ENCODE results near the gene NUDT8.
"Not testable (repeated sequence)": the region's sequence is repeated elsewhere in the genome, so short reads cannot be mapped to it uniquely, and the experiment has no call there.

The NUDT8 gene, protein sequence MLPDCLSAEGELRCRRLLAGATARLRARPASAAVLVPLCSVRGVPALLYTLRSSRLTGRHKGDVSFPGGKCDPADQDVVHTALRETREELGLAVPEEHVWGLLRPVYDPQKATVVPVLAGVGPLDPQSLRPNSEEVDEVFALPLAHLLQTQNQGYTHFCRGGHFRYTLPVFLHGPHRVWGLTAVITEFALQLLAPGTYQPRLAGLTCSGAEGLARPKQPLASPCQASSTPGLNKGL

DNA sequence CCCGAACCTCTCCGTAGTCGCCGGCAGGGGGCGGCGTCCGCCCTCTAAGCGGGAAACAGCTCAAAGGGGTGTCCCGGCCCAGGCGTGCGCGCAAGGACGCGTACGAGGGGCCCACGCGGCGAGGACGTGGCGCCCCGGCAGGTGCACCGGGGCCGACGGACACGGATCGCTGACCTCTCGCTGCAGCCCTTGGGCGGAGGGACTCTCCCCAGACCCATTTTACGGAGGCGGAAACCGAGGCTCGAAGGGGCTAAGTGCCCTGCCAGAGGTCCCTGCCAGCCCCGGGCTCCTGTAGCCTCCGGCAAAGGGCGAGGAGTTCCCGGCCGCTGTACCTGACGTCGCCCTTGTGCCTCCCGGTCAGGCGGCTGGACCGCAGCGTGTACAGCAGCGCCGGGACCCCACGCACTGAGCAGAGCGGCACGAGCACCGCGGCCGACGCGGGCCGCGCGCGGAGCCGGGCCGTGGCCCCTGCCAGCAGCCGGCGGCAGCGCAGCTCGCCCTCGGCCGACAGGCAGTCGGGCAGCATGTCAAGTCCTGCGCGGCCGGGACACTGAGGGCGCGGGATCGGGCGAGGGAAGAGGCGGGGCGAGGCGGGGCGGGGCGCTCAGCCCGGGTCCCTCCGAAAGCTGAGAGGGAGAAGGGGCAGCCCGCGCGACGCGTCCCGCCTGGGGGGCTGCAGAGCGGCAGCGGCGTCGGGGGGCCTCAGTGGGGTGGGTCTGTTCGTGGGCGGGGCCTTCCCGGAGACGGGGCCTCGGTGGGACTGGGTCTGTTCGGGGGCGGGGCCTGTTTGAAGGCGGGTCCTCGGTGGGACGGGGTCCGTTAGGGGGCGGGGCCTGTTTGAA lies at the start of gene NUDT8:
NUDT8 (minus strand) TSS at position 552 of the 842 bp plus-strand sequence; CDS start at position 526, 26 bp downstream.
- peak; percentile 54 for DNase-seq

DNA sequence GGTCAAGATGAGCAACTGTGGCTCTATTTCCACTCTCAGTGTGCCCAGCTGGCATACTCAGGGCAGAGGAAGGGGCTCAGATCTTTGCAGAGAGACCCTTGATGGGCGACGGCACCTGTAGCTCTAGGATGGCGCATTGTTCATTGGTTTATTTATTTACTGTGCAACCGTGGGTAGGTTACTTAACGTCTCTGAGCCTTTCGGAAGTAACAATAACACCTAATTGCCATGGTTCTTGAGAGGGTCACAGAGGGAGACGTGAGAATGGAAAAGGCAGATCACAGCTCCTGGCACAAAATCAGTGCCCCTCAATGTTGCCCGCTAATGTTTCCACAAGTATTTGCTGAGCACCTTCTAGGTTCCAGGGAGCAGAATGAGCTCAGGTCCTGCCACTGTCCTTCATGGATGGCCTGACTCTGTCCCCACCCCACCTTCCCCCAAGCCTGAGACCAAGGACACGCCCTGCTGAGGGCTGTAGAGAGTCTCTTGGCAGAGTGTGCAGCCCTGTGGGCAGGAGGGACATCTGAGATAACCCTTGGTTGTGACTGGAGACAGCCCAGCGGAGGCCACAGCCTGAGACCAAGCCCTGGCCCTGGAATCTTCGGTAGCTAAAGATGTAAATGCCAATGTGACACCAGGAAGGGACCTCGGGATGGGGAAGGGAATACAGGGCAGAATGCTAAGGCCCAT lies 45.5 kb upstream of the NUDT8 start:
- DNase-seq, result no peak

DNA sequence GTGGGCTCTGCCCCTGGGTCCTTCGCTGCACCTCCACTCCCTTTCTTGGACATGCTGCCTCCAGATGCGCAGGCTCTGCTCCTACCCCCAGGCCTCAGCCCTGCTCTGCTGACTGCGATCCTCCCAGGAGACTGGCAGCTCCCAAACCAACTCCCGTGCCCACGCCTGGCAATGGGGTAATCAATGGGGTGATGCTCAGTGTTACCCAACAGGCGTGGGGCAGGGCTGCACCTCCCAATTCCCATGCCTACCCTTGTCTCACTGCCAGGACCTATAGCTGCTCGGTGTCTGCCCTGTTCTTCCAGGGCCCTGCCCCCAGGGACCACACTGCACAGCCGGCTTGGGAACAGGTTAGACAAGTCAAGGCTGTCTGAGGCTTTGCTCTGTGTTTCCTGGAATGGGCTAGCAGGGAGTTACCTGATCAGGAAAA lies 44.7 kb upstream of the NUDT8 start, which contains the start of gene ALDH3B2:
ALDH3B2 (minus strand) TSS at position 182 of the 430 bp plus-strand sequence. CDS start 7,688 bp downstream, outside the sequence.
- DNase-seq, result no peak

DNA sequence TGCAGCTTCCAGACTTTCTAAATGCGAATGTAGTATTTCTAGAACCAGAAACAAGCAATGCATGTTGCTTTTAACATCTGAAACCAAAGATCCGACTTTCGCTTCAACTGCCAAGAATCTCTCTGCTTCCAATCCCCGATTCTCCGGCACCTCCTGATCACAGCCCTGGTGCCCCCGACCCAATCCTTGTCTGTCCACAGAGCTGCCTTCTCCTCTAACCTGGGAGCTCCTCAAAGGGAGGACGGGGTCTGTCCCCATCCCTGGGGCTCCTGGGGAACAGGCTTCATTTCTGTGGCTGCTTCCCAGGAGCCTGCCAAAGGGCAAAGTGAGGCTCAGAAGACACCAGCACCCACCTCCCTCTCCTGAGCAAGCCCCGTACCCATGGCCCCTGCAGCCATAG lies 44.2 kb upstream of the NUDT8 start:
- DNase-seq, result no peak

DNA sequence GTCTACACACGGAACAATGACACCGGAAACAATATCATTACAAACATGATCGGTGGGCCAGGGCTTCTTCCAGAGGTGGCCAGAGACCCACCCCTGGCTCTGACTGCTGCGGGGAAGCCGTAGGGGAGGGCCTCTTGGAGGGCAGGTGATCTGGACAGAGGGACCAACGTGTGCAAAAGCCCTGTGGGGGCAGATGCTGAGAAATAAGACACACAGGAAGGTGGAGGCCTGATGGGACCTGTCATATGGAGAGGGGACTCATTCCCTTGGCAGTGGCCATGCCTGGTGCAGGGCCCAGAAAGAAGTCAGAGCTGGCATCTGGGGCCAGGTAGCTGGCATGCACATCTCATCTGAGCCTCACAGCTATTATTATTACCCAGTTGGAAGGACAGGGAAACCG lies 43.6 kb upstream of the NUDT8 start:
- no peak for DNase-seq

DNA sequence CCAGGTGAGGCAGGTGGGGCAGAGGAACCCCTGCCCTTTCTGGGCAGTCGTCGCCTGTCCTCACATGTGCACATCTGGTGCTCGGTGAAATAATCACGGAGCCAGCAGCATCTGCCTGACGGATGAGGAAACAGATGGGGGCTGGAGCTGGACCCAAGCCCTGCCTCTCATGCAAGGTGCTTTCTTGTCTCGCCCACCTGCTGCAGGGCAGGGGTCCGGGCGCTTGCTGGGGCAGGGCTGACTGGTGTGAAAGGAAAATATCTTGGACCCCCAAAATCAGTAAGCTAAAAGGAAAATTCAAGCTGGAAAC lies 41.4 kb upstream of the NUDT8 start:
- no peak for DNase-seq

DNA sequence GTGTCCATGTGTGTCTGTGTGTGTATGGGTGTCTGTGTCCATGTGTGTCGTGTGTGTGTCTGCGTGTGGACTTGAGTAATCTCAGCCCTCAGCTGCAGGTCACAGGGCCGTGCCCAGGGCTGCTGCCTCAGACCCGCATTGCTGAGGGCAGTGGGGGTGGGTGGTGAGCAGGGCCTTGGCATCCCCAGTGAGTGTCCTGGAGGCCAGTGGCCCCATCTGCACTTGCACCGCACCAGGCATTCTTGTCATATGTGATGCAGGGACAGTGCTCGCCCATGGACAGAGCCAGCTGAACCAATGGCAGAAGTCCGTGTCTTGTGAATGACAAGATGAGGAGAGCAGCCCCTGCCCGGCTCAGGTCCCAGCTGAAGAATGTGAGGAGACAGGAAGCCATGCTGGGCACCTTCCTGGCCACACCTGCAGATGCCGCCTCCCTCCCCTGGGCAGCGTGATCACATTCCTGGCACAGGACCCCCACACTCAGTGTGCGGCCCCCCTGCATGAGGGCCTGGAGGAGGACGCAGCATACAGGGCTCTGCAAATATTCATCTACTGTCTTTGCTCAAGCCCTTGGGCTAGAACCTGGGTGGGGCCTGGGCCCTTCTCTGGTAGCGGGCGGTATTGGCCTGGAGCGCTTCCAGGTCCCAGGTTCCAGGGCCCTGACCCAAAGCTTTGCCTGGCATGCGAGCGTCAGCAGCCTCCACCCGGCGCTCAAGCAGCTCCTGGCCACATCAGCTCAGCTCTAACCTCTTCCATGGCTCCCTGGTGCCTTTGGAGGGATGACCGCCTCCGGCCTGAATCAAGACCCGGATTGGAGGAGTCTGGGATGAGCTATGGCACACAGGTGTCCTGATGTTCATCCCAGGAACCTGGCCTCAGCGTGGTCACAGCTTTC lies 40.8 kb upstream of the NUDT8 start:
- no peak for DNase-seq

DNA sequence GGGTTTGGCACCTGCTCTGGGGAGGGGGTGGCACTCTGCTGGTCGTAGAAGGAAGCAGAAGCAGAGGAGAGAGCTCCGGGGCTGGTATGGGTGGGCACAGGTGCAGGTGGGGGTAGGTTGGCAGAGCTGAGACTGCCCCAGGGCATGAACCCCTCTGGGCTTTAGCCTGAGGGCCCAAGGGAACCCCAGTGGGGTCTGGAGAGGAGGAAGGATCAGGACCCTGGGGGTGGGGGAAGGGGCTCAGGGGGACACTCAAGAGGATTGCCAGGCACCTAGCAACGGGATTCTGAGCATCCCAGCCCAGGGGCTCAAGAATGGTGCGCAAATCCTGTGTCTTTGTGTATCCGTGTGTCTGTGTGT lies 38.4 kb upstream of the NUDT8 start:
- no peak for DNase-seq

DNA sequence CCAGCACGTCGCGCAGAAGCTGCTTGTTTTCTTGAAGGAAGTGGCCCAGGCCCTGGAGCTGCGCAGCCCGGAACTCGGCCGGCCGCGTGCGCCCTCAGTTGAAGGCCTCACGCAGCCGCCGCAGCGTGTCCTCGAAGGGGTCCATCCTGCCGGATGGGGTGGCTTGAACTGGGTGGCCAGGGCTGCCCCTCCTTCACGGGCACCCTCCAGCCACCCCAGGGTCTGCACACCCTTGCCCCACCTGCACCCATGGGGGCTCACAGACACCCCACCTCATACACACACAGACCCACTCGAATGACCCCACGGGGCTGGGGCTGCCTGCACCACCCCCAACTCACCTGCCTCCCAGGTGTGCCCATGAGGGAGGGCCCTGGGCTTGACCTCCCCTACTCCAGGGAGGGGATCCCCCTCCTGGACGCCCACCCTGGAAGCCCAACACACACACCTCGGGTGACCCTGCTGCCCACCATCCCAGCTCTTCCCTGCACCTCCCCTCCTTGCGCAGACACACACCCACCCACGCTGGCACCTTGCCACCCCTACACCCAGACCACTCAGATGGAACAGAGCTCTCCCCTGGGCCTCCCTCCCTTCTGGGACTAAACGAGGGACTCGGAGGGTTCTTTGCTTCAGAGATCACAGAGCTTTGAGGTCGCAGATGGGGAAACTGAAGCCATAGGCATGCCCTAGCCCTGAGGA lies 37.9 kb upstream of the NUDT8 start:
- DNase-seq, result no peak

DNA sequence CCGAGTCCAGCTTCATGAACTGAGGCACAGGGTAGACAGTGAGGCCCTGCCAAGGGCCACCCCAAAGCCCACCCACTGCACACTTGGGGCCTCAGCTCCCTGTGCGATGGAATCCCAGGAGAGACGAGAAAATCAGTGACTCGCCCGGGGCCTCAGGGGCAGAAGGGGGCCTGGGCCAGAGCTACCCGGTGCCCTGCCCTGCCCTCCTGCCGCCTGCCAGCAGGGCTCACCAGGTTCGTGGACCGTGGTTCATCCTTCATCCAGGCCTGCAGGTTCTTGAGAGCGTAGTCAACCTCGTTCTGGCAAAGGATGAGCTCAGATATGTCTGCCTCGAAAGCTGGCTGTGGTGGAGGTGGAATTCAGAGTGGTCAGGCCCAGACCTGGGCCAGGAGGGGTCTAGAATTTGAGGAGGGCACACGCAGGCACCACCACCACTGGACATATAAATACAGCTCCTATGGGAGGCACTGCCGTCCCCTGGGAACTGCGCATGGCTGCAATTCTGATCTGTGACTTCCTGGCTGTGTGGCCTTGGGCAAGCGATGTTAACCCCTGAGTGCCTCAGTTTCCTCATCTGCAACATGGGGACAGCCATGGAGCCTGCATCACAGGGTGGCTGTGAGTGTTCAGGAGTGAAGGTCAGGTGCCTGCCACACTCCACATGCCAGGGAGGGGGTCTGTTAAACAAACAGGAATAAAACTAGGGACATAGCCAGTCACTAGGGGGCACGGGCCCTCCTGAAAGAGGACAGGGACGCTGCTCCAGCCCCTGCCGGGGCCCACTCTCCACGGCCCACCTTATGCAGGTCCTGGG lies 37.1 kb upstream of the NUDT8 start:
- no peak for DNase-seq

DNA sequence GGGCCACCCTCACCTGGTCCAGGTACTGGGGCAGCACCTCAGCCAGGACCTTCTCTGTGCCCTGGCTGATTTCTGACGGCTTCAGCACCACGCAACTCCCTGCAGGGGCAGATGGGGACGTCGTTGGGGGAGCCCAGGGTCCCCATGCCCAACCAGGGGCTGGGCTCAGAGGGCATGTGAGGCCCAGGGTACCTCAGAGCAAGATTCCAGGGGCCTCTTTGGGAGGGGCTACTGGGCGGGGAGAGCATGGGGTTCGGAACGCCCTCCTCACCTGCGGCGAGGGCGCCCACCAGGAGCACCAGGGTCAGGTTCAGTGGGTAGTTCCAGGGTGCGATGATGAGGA lies 36.5 kb upstream of the NUDT8 start:
- no peak for DNase-seq

DNA sequence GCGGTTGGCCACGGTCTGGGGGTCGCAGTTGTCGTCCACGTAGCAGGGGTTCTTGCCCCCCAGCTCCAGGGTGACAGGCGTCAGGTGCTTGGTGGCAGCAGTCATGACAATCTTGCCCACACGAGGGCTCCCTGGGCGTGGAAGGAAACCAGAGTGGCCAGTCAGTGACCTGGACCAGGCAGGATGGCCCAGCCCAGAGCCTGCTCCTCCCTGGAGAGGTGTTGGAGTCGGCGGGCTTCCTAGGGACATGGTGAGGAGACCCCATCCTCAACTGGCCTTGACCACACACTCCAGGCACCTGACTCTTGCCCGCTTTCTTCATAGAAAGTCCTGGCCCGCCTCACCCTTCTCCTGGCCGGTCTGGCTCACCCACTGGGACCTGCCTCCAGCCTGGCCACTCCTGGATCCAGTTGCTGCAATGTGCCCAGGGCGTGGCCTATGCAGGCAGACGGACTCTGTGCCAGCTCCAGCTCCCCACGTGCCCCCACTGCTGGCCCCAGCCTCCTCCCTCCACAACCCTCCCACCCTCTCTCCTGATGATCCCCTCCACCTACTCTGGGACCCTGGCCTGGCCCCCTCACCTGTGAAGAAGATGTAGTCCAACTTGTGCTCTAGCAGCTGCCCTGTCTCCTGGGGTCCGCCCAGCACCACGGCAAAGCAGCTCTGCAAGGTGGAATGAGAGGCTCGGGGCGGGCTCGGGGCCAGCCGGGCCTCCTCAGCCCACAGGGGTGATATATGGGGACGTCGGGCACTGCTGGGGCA lies 36.0 kb upstream of the NUDT8 start:
- no peak for DNase-seq

DNA sequence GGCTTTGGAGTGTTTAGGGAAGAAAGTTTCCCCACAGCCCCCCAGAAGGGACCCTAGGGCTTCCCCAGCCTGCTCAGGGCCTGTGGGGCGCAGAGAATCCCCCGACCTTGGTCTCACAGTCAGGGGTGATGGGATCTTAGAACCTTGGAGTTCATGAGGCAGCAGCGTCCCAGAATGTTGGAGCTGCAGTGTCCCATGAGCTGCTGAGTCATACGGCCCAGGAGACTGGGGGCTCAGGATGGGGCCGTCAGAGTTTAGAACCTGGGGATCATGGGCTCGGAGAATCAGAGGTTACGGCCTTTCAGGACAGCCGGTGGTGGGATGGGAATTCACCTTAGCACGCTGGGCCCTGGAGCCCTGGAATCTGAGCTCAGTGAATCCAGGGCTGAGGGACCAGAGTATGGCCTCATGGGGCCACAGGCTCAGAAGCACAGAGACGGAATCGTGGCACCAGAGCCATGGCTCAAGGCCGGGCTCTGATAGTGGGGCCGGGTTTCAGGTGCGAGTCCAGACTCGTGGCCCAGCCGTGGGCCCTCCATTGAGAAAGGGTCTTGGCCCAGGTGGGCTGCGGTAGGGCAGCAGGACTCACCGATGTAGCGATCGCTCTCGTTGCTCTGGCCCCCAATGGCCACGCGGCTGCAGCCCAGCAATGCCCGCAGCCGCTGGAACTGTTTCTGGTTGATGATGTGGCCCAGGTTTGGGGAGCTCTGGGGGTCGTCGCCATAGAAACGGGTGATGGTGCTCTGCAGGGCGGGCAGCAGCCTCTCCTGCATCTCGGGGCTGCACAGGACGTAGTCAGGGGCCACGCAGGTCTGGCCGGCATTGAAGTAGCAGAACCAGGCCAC lies 35.2 kb upstream of the NUDT8 start:
- DNase-seq, result no peak

DNA sequence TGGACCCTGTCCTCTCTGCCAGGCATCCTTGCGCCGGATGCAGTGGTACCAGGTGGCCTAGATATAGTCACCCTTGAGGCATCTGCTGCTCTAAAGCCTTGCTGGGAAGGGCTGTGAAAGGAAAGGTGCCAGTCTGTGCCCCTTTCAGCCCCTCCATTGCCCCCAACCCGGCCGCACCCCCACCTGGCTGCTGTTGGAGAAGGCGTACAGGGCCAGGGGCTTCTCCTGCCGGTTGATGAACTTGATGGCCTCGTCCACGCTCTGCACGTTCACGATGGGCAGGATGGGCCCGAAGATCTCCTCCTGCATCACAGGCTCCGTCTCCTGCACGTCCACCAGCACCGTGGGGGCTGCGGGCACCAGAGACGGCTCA lies 34.5 kb upstream of the NUDT8 start:
- DNase-seq, result no peak

DNA sequence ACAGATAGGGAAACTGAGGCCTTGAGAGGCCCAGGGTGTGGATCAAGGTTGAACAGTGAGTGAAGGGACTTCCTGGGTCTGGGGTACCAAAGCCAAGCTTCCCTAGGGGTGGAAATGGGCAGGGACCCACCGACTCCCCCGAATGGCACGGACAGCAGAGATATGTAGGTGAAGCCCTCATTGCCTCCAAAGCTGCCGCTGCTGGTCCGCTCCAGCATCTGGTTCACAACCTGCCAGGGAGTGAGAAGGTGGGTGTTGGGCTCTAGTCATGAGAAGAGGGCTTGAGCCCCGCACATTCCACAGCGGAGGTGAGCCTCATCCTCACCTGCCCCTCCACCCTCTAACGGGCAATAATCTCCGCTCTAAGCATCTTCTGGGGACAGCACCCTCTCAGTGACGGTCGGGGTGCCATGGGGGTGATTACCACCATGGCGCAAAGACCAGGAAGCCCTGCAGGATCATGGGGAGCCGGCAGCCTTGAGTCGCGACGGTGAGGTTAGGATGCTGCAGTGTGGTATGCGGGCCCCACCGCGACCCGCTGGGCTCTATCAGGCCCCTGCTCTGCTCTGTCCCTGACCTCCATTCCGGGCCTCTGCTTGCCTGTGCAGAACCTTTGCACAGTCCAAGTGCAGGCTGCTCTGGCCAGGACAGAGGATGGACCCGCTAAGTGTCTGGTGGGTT lies 33.9 kb upstream of the NUDT8 start:
- DNase-seq, result no peak

DNA sequence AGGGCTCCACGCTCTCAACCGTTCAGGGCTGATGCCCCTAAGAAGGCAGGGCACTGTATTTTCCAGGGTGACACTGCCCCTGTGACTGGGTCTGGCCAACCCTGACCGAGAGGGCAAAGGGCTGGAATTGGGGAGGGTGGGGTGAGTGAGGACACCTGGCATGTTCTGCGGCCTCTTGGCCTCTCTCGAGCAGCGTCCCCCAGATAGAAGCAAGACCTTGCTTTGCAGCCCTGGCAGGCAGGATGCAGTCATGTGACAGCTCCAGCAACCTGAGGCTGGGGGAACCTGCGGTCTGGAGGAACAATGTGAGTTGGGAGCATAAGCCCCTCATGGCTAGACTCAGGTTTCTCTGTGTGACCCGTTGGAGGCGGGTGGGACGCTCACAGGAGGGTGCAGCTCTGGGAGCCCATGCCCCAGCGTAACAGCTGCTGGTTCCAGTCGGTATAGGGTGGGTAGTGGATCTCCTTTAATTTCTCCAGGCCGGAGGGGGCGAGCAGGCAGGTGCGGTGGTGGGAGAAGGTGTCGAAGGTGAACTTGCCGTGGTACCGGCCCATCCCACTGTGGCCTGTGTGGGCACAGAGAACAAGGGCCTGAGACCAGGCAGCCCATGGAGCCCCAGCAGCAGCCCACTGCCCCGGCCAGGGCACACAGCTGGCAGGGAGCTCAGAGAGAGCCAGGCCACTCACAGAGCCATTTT lies 33.2 kb upstream of the NUDT8 start:
- DNase-seq, result no peak

DNA sequence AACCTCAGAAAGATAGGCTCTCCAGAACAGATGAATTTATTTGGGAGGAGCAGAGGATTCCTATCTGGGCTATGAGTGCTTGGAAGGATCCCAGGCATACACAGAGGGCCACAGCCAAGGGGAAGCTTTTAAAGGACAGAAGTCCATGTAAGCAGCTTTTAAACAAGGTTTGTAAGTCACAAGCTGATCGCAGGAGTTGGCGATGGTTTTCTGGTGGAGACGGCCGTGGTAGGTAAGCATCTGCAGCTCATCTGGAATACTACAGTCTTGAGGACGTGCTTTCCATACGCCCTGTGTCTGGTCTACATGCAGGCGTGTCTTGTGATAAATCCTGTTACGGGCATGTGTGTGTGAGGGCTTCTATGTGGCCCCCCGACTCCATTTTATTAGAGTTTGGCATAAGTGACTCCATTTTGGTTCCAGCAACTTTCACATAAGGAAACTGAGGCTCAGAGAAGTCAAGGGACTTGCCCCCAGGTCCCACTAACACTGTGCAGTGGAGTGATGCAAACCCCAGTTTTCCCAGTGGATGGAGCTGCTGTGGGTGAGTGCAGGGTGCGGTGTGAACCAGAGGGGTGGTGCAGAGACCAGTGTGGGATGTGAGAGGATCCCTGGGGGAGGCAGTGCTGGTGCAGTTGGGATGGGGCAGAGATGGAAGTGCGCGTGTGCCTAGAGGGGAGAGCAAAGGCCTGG lies 32.6 kb upstream of the NUDT8 start:
- no peak for DNase-seq

DNA sequence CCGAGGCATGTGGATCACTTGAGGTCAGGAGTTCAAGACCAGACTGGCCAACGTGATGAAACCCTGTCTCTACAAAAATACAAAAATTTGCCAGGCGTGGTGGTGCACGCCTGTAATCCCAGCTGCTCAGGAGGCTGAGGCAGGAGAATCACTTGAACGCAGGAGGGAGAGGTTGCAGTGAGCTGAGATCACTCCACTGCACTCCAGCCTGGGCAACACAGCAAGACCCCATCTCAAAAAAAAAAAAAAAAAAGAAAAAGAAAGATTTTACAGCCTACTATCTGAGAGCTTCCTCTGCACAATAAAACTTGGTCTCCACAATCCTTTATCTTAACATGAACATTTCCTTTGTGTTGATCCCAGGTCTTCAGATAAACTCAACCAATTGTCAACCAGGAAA lies 31.0 kb upstream of the NUDT8 start:
- not testable (repeated sequence) for DNase-seq

Measured in amniotic stem cell (primary cell).